ENCODE measurements around the gene CXCL12. TPM values are rescaled to one million over a fixed set of nuclear protein-coding genes. Genes with fewer than 3 reads are reported as not detected.

CXCL12 gene
- total and polyA plus RNA-seq, 4 donors, result 23.8 to 66.3 (median 41.8) TPM

DNA sequence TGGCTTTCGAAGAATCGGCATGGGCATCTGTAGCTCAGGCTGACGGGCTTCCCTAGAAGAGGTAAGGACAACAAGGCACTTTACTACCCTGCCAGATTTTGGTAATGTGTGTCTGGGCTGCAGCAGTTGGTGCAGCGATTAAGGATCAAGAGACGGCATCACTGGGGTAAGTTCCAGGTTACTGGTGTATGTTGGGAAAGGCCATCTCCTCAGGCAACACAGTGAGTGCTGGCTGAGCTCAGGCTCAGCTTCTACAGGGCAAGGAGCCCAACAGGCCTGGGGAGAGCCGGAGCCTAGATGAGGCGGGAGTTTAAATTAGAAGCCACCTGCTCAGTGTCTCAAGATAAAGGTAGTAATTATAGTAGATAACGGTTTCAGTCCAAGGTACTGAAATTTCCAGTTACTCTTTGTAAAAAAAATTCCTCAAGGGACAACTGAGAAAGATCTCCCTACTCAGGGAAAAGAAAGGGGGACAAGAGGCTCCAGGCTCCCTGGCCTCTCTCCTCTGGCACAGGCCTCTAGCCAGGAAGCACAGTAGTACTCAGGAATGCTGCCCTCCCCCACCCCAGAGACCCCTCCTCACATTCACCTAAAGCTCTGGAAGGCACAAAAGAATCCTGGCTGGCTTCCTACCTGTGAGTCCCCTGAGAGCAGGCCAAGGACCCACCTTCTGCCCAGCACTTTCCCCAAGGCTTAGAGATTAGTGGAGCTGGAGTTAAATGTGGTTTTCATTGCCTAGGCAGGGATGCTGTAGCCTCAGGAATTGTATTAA is 3.9 kb downstream of the CXCL12 start:
- Histone ChIP-seq H3K27me3 (ENCODE audit: control insufficient read depth in 4 of 4, insufficient read depth in 4 of 4, low read length in 3 of 4) (no peaks in the 10 kb centered on the region), H3K9ac (ENCODE audit: low read depth in 1 of 2, low read length in 2 of 2) (no peak overlapping the region), H3K4me1 (ENCODE audit: control insufficient read depth in 4 of 4, insufficient read depth in 4 of 4, low read length in 3 of 4) (peaks cover 3 to 22% (median 11%) of the 10 kb centered on the region in 4 donors), H3K4me3 (ENCODE audit: low read depth in 1 of 3, low read length in 3 of 3) (no peak overlapping the region), H3K36me3 (ENCODE audit: control insufficient read depth in 4 of 4, insufficient read depth in 3 of 4, low read depth in 1 of 4, low read length in 3 of 4) (no peaks in the 10 kb centered on the region), H3K9me3 (ENCODE audit: control insufficient read depth in 4 of 4, low read length in 3 of 4) (no peaks in the 10 kb centered on the region), H3K27ac (ENCODE audit: low read depth in 1 of 2, low read length in 2 of 2) (no peak overlapping the region)
- WGBS, result 71% methylated on average over 8 of the region's 8 CpGs
- TF ChIP-seq, protein P1, sequence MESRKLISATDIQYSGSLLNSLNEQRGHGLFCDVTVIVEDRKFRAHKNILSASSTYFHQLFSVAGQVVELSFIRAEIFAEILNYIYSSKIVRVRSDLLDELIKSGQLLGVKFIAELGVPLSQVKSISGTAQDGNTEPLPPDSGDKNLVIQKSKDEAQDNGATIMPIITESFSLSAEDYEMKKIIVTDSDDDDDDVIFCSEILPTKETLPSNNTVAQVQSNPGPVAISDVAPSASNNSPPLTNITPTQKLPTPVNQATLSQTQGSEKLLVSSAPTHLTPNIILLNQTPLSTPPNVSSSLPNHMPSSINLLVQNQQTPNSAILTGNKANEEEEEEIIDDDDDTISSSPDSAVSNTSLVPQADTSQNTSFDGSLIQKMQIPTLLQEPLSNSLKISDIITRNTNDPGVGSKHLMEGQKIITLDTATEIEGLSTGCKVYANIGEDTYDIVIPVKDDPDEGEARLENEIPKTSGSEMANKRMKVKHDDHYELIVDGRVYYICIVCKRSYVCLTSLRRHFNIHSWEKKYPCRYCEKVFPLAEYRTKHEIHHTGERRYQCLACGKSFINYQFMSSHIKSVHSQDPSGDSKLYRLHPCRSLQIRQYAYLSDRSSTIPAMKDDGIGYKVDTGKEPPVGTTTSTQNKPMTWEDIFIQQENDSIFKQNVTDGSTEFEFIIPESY (IDR thresholded peaks at IDR 0.05), result no peak
- TF ChIP-seq JUND (IDR thresholded peaks at IDR 0.05) (no peak), GABPA (IDR thresholded peaks at IDR 0.05 in 1 of 2, conservative IDR thresholded peaks at IDR 0.05 in 1 of 2) (no peak), TAF1 (conservative IDR thresholded peaks at IDR 0.05) (no peak), NR2F2 (IDR thresholded peaks at IDR 0.05) (no peak), SP1 (IDR thresholded peaks at IDR 0.05) (no peak), FOXA2 (IDR thresholded peaks at IDR 0.05) (no peak), YY1 (IDR thresholded peaks at IDR 0.05) (no peak), RAD21 (IDR thresholded peaks at IDR 0.05) (no peak), HNF4G (IDR thresholded peaks at IDR 0.05) (no peak), EGR1 (IDR thresholded peaks at IDR 0.05; ENCODE audit: low read depth in 2 of 2) (no peak), RXRA (IDR thresholded peaks at IDR 0.05) (no peak), HNF4A (conservative IDR thresholded peaks at IDR 0.05) (no peak), FOXA1 (IDR thresholded peaks at IDR 0.05) (no peak)
- TF ChIP-seq, protein P2, sequence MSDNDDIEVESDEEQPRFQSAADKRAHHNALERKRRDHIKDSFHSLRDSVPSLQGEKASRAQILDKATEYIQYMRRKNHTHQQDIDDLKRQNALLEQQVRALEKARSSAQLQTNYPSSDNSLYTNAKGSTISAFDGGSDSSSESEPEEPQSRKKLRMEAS (IDR thresholded peaks at IDR 0.05), result no peak
- TF ChIP-seq, protein P3, sequence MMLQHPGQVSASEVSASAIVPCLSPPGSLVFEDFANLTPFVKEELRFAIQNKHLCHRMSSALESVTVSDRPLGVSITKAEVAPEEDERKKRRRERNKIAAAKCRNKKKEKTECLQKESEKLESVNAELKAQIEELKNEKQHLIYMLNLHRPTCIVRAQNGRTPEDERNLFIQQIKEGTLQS (IDR thresholded peaks at IDR 0.05), result no peak
- TF ChIP-seq, protein P4, sequence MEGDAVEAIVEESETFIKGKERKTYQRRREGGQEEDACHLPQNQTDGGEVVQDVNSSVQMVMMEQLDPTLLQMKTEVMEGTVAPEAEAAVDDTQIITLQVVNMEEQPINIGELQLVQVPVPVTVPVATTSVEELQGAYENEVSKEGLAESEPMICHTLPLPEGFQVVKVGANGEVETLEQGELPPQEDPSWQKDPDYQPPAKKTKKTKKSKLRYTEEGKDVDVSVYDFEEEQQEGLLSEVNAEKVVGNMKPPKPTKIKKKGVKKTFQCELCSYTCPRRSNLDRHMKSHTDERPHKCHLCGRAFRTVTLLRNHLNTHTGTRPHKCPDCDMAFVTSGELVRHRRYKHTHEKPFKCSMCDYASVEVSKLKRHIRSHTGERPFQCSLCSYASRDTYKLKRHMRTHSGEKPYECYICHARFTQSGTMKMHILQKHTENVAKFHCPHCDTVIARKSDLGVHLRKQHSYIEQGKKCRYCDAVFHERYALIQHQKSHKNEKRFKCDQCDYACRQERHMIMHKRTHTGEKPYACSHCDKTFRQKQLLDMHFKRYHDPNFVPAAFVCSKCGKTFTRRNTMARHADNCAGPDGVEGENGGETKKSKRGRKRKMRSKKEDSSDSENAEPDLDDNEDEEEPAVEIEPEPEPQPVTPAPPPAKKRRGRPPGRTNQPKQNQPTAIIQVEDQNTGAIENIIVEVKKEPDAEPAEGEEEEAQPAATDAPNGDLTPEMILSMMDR (IDR thresholded peaks at IDR 0.05; ENCODE audit: low read depth, low read length, missing input control), result no peak
- TF ChIP-seq, protein P5, sequence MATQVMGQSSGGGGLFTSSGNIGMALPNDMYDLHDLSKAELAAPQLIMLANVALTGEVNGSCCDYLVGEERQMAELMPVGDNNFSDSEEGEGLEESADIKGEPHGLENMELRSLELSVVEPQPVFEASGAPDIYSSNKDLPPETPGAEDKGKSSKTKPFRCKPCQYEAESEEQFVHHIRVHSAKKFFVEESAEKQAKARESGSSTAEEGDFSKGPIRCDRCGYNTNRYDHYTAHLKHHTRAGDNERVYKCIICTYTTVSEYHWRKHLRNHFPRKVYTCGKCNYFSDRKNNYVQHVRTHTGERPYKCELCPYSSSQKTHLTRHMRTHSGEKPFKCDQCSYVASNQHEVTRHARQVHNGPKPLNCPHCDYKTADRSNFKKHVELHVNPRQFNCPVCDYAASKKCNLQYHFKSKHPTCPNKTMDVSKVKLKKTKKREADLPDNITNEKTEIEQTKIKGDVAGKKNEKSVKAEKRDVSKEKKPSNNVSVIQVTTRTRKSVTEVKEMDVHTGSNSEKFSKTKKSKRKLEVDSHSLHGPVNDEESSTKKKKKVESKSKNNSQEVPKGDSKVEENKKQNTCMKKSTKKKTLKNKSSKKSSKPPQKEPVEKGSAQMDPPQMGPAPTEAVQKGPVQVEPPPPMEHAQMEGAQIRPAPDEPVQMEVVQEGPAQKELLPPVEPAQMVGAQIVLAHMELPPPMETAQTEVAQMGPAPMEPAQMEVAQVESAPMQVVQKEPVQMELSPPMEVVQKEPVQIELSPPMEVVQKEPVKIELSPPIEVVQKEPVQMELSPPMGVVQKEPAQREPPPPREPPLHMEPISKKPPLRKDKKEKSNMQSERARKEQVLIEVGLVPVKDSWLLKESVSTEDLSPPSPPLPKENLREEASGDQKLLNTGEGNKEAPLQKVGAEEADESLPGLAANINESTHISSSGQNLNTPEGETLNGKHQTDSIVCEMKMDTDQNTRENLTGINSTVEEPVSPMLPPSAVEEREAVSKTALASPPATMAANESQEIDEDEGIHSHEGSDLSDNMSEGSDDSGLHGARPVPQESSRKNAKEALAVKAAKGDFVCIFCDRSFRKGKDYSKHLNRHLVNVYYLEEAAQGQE (IDR thresholded peaks at IDR 0.05), result no peak
- no peak for DNase-seq (ENCODE audit: low spot score)
